ENCODE measurements around the gene PLEKHG7.
"Not testable (repeated sequence)": the region's sequence is repeated elsewhere in the genome, so short reads cannot be mapped to it uniquely, and the experiment has no call there.

PLEKHG7 gene, protein sequence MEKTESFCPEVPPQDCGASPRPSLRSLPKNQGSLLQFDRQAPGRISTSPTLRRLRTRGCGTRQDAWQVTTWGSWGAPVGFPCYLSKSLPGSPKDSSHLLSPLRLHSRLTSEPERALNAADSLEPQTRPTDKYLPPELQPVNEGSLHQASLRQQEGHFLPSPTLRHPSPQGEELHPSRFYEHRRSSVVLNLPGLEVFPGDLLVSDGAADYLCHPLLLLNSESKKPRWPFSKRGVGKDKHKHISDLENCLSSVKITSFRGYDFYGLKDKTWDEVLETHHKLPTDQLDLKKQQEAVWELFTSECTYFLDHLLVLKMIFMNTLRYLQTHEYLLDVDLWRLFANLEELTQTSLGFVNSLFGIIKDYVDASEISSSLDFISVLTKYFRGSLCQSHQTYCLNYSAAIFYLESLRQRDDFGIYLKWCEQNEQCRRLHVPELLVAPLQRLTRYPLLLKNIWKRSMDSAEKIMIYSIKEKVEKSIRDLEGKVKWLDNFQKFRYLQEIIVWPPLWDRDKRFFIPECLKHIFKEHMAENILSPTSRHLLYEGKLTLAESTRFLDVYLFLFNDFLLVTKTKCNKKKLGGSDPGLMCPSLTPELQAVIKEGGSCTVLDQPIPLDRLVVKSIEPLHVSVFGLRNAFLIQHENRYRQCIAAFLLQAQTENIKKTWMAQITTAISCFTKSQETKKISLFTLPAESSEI

DNA sequence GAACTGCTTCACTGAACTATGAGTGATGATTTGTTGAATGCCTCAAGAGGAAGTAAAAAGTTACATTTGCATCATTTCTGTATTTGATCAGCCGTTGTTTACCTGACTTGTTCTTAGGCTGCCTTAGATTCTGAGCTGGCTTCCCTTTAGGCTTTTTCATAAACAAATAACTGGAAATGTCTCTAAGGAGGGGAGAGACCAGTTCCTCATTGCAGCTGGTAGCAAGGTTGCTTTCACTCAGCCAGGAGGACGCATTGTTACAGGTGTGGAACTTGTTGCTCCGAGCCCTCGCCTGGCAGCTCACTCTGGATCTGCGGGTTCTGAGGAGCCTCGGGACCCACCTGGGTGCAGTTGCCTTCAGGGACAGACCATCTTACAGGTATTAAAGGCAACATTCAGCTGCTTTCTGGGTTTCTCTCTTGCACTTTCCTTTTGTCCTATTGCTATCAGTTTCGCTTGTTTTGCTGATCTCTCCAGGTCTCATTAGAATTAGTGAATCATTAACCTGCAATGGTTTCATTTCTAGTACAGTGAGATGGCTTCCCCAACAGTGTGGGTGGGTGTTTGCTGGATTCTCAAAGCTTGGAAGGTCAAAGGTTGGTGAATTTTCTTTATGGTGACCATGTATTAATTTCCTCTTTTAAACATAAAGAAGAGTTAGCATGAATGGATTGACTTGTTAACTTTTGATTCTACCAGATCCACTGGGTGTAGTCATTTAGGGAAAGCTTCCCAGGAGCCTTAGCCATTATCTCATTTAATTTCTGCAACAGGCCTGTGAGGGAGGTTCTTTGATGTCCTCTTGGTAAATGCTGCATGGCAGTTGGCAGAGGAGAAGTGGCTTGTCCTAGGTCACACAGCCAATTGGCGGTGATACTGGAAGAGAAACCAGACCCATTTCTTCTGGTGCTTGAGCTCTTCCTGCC, at the start of gene PLEKHG7:
Gene PLEKHG7, plus strand, starts transcription at position 236 of the 926 bp plus-strand sequence. CDS start 3,643 bp downstream, outside the sequence.
- H3K4me3 Mint-ChIP-seq: no peak within 1 kb of the TSS
- H3K36me3 Mint-ChIP-seq (ENCODE audit: low read depth): no peaks in the 10 kb centered on the region
- intact Hi-C loops (cut with micrococcal nuclease): no loop called here
- H3K9me3 Mint-ChIP-seq: peaks cover 5% of the 10 kb centered on the region
- no peaks in the 10 kb centered on the region for H3K4me1 Mint-ChIP-seq (ENCODE audit: low read depth)
- no peaks in the 10 kb centered on the region for H3K27me3 Mint-ChIP-seq
- H3K27ac Mint-ChIP-seq: no peak within 1 kb of the TSS

DNA sequence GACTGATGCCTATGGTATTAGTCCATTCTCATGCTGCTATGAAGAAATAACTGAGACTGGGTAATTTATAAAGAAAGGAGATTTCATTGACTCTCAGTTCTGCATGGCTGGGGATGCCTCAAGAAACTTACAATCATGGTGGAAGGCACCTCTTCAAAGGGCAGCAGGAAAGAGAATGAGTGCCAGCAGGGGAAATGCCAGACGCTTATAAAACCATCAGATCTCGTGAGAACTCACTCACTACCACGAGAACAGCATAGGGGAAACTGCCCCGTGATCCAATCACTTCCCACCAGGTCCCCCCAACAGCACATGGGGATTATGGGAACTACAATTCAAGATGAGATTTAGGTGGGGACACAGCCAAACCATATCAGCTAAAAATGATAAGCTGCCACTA, 48.5 kb upstream of the PLEKHG7 start:
- H3K9me3 Mint-ChIP-seq; H3K36me3 Mint-ChIP-seq (ENCODE audit: low read depth); H3K4me3 Mint-ChIP-seq; H3K27me3 Mint-ChIP-seq; H3K27ac Mint-ChIP-seq: not testable (repeated sequence)
- peaks cover 10% of the 10 kb centered on the region for H3K4me1 Mint-ChIP-seq (ENCODE audit: low read depth)
- intact Hi-C loops (cut with micrococcal nuclease): loop anchor here (5.0 kb wide), 1 partner anchor 1292 kb away; no protein-coding TSS in a partner anchor

GRCh38 chr12:92654929-92655328, 47.9 kb upstream of the PLEKHG7 start:
- no peaks in the 10 kb centered on the region for H3K9me3 Mint-ChIP-seq
- H3K27me3 Mint-ChIP-seq: no peaks in the 10 kb centered on the region
- intact Hi-C loops (cut with micrococcal nuclease): loop anchor here (5.0 kb wide), 1 partner anchor 1293 kb away; no protein-coding TSS in a partner anchor
- H3K4me3 Mint-ChIP-seq: no peak overlapping the region
- H3K36me3 Mint-ChIP-seq (ENCODE audit: low read depth): no peaks in the 10 kb centered on the region
- no peak overlapping the region for H3K27ac Mint-ChIP-seq
- peaks cover 3% of the 10 kb centered on the region for H3K4me1 Mint-ChIP-seq (ENCODE audit: low read depth)

DNA sequence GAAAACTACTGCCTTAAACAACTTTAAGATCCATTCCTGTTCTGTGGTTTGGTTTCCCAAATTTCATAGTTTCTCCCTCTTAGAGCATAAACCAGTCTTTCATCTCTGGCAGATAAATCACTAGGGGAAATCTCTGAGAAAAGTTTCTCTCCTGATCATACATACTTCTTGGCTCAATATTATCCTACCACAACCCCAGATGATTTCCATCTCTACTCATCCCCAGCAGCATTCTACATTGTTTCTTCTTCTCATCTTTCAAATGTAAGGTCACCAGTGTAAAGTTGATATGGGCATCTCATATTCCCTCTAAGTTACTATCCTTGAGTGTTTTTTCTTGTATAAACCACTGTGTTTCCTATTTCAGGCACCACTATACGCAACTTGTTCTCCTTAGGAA, 45.9 kb upstream of the PLEKHG7 start:
- no peak overlapping the region for H3K4me3 Mint-ChIP-seq
- no peaks in the 10 kb centered on the region for H3K36me3 Mint-ChIP-seq (ENCODE audit: low read depth)
- no peaks in the 10 kb centered on the region for H3K4me1 Mint-ChIP-seq (ENCODE audit: low read depth)
- H3K27me3 Mint-ChIP-seq: no peaks in the 10 kb centered on the region
- H3K27ac Mint-ChIP-seq: no peak overlapping the region
- intact Hi-C loops (cut with micrococcal nuclease): no loop called here
- H3K9me3 Mint-ChIP-seq: no peaks in the 10 kb centered on the region

DNA sequence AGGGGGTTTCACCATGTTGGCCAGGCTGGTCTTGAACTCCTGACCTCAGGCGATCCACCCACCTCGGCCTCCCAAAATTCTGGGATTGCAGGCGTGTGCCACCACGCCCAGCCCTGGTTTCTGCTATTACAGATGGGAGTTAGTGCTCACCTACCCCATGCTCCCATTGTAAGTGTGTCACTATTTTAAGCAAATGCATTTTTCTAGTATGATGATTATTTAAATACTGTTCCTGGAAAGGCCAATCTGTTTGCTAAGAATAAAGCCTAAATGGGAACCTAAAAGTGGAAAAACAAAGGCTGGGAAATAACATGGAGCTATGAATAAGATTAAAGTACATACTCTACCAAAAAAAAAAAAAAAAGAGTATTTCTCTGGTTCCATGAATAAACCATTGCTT, 45.0 kb upstream of the PLEKHG7 start:
- H3K4me1 Mint-ChIP-seq (ENCODE audit: low read depth): no peaks in the 10 kb centered on the region
- no peaks in the 10 kb centered on the region for H3K27me3 Mint-ChIP-seq
- no peak overlapping the region for H3K27ac Mint-ChIP-seq
- intact Hi-C loops (cut with micrococcal nuclease): no loop called here
- H3K4me3 Mint-ChIP-seq: no peak overlapping the region
- no peaks in the 10 kb centered on the region for H3K36me3 Mint-ChIP-seq (ENCODE audit: low read depth)
- H3K9me3 Mint-ChIP-seq: no peaks in the 10 kb centered on the region

GRCh38 chr12:92658611-92659010, 44.2 kb upstream of the PLEKHG7 start:
- Mint-ChIP-seq H3K36me3 (ENCODE audit: low read depth) (no peaks in the 10 kb centered on the region), H3K27me3 (no peaks in the 10 kb centered on the region), H3K4me1 (ENCODE audit: low read depth) (no peaks in the 10 kb centered on the region), H3K4me3 (no peak overlapping the region), H3K9me3 (no peaks in the 10 kb centered on the region), H3K27ac (no peak overlapping the region)
- intact Hi-C loops (cut with micrococcal nuclease): no loop called here

DNA sequence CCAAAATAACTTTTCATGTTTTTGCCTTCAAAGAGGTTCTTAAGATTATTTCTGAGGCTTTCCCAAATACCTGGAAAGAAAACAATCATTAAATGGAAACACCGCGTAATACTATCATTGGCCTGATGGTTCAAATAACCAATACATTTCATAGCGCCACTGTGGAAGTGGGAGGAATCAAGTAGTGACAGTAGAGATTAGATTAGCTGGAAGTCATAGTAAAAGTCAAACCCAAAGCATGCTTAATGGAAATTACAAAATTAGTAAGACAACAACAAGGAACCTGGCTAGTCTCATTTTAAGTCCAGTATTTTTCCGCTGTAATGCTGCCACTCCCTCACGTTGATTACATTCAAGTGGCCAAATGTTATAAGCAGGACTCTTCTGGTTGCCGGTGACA, 41.5 kb upstream of the PLEKHG7 start:
- Mint-ChIP-seq H3K4me1 (ENCODE audit: low read depth) (no peaks in the 10 kb centered on the region), H3K4me3 (no peak overlapping the region), H3K9me3 (no peaks in the 10 kb centered on the region), H3K27ac (no peak overlapping the region), H3K36me3 (ENCODE audit: low read depth) (no peaks in the 10 kb centered on the region), H3K27me3 (no peaks in the 10 kb centered on the region)
- intact Hi-C loops (cut with micrococcal nuclease): no loop called here

DNA sequence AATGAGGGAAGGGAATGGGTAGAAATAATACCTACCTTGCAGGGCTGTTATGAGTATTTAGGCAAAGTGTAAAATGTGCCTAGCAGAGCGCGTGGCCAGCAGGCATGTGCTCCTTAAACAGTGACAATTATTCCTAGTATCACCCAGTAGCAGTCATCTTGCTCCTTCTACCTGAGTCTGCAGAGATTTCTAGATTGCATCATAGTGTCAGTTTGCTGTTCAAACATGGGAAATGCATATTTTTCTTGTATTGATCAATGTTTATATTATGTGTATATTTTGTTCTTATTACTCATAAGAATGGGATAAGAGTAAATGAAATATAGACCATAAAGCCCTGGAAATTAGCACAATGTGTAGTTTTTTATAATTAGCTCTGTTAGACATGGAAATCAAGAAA, 37.3 kb upstream of the PLEKHG7 start:
- no peak overlapping the region for H3K27ac Mint-ChIP-seq
- no peak overlapping the region for H3K4me3 Mint-ChIP-seq
- H3K27me3 Mint-ChIP-seq: no peaks in the 10 kb centered on the region
- no peaks in the 10 kb centered on the region for H3K36me3 Mint-ChIP-seq (ENCODE audit: low read depth)
- no peaks in the 10 kb centered on the region for H3K4me1 Mint-ChIP-seq (ENCODE audit: low read depth)
- intact Hi-C loops (cut with micrococcal nuclease): no loop called here
- H3K9me3 Mint-ChIP-seq: no peaks in the 10 kb centered on the region

DNA sequence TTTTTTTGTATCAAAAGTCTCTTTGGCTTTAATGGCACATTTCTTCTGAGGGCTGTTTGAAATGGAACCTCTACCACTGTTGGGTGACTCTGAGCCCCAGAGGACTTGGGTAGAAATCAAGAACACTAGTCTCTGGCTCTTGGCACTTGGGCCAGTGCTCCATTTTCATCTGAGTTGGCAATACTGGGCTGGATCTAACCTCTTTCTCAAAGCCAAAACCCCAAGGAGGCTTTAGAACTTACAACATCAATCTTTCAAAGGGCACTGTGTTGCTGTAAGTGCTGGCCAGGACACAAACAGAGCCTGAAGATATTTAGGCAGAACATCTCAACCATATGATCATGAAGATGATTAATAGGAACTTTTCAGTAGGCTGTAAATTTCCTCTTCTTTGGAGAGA, 34.0 kb upstream of the PLEKHG7 start:
- no peaks in the 10 kb centered on the region for H3K27me3 Mint-ChIP-seq
- no peaks in the 10 kb centered on the region for H3K9me3 Mint-ChIP-seq
- no peaks in the 10 kb centered on the region for H3K36me3 Mint-ChIP-seq (ENCODE audit: low read depth)
- intact Hi-C loops (cut with micrococcal nuclease): no loop called here
- no peaks in the 10 kb centered on the region for H3K4me1 Mint-ChIP-seq (ENCODE audit: low read depth)
- H3K27ac Mint-ChIP-seq: no peak overlapping the region
- no peak overlapping the region for H3K4me3 Mint-ChIP-seq

- H3K27ac Mint-ChIP-seq; H3K27me3 Mint-ChIP-seq; intact Hi-C loops (cut with micrococcal nuclease); H3K4me1 Mint-ChIP-seq (ENCODE audit: low read depth); H3K4me3 Mint-ChIP-seq; H3K9me3 Mint-ChIP-seq; H3K36me3 Mint-ChIP-seq (ENCODE audit: low read depth): not testable (repeated sequence)
Measured at GRCh38 chr12:92671524-92671923, 31.3 kb upstream of the PLEKHG7 start.

GRCh38 chr12:92673756-92674155, 29.0 kb upstream of the PLEKHG7 start:
- Mint-ChIP-seq H3K27me3 (no peaks in the 10 kb centered on the region), H3K4me3 (no peak overlapping the region), H3K36me3 (ENCODE audit: low read depth) (no peaks in the 10 kb centered on the region), H3K27ac (no peak overlapping the region), H3K4me1 (ENCODE audit: low read depth) (no peaks in the 10 kb centered on the region), H3K9me3 (no peaks in the 10 kb centered on the region)
- intact Hi-C loops (cut with micrococcal nuclease): no loop called here

- Mint-ChIP-seq H3K36me3 (ENCODE audit: low read depth) (no peaks in the 10 kb centered on the region), H3K27ac (no peak overlapping the region), H3K4me1 (ENCODE audit: low read depth) (no peaks in the 10 kb centered on the region), H3K9me3 (no peaks in the 10 kb centered on the region), H3K27me3 (no peaks in the 10 kb centered on the region), H3K4me3 (no peak overlapping the region)
- intact Hi-C loops (cut with micrococcal nuclease): no loop called here
Measured at GRCh38 chr12:92674500-92674899, 28.3 kb upstream of the PLEKHG7 start.

DNA sequence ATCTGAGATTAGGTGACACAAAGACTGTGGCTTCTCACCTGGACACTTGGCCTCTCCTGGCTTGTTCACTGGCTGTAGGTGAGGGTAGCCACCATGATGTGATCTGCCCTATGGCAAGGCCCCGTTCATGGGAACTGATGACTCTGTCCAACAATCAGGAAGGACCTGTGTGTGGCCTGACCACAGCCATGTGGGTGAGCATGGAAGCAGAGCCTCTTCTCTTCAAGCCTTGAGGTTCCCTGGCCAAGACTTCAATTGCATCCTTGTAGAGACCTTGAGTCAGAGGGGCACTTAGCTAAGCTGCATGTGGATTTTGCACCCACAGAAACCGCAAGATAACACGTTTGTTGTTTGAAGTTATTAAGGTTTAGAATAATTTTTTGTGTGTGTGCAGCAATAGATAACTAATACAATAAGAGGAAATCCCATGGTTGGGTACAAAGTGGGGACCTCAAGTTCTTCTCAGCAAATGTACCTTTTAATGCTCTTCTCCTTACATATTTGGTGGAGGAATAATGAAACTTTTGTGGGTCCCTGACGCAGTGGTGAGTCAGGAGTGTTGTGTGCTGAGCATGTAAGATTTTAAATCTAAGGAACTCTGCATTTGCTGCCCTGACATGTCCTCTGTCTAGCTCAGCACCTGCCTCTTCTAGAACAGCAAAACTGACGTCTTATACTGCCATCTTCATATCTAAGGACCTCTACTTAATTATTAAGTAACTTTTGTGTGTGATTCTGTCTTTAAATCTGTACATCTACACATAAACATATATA, 27.5 kb upstream of the PLEKHG7 start:
- Mint-ChIP-seq H3K27me3 (no peaks in the 10 kb centered on the region), H3K4me3 (no peak overlapping the region), H3K4me1 (ENCODE audit: low read depth) (no peaks in the 10 kb centered on the region), H3K9me3 (no peaks in the 10 kb centered on the region), H3K27ac (no peak overlapping the region), H3K36me3 (ENCODE audit: low read depth) (no peaks in the 10 kb centered on the region)
- intact Hi-C loops (cut with micrococcal nuclease): no loop called here

Measured in dendritic cell treated with granulocyte-macrophage colony-stimulating factor and Interleukin-4, amounts not matched to agents 40 ng/mL and 50 ng/mL, for 4 days (primary cell).